NCI-H146 treated with DMSO at 0.1 percent for 48 hours (cell line): ENCODE results near the gene CCDC57.

Source experiments
- DNase-seq: peaks from one replicate; lab custom pipeline; 2025; ENCODE audit not compliant: unreplicated experiment; lab: John Stamatoyannopoulos, UW

The CCDC57 gene

DNA sequence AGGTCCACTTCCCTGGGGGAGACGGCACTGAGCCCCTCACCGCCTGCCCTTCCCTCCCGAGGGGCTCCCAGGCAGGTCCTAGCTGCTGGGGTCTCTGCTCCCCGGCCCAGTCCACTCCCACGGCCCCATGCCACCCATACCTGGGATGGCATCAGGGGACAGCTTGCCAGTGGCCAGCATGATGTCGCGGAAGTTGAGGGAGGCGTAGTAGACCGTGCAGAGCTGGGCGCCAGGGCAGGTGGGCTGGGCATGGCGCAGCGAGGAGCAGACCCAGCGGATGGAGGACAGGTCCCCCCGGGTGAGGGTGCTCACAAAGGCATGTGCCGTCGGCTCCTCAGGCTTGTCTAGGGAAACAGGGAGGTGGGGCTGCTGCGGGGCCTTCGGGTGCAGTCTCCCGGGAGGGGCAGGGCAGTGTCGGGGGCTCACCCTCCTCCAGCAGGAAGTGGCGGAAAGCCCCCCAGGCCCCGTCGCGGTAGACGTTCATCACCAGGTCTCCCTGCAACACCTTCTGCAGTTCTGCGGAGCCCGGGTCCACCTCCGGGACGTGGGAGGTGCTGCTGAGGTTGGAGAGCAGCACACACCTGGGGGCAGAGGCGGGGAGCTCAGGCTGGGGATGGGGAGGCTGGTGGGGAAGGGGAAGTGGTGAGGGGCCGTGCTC is 128.1 kb downstream of the CCDC57 start:
- DNase-seq = no peak

GRCh38 chr17:82083533-82084359 is 128.9 kb downstream of the CCDC57 start:
- no peak for DNase-seq

GRCh38 chr17:82083009-82083408 is 129.6 kb downstream of the CCDC57 start:
- no peak for DNase-seq

- DNase-seq = no peak
Measured at GRCh38 chr17:82082456-82082855, 130.2 kb downstream of the CCDC57 start.

- no peak for DNase-seq
Measured at GRCh38 chr17:82081966-82082365, 130.7 kb downstream of the CCDC57 start.

GRCh38 chr17:82081546-82081945 is 131.1 kb downstream of the CCDC57 start:
- DNase-seq = no peak

DNA sequence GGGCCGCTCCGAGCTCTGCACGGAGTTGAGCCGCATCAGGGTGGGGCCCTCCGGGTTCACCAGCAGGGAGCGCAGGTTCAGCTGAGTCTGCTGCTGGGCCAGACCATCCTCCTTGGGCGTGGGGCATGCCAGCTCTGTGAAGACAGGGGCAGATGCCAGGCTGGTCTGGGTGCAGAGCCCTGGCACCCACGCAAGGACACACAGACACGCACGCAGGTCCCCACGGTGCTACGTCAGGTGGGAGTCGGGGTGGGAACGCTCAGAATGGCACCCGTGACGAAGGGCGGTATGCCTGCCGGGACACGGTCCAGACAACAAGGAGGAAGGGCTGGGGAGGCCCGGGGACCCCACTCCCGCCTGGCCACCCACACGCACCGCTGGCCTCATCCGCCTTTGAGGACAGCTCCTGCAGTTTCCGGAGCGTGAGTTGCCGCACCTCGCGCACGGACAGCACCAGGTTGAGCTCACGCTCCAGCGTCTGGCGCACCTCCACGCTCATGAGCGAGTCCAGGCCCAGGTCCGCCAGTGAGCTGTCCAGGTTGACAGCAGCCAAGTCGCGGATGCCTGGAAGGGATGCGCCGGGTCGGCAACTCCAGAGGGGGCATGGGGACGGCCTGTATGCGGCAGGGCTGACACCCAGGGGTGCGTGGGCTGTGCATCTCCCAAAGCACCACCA is 131.7 kb downstream of the CCDC57 start:
- no peak for DNase-seq

DNA sequence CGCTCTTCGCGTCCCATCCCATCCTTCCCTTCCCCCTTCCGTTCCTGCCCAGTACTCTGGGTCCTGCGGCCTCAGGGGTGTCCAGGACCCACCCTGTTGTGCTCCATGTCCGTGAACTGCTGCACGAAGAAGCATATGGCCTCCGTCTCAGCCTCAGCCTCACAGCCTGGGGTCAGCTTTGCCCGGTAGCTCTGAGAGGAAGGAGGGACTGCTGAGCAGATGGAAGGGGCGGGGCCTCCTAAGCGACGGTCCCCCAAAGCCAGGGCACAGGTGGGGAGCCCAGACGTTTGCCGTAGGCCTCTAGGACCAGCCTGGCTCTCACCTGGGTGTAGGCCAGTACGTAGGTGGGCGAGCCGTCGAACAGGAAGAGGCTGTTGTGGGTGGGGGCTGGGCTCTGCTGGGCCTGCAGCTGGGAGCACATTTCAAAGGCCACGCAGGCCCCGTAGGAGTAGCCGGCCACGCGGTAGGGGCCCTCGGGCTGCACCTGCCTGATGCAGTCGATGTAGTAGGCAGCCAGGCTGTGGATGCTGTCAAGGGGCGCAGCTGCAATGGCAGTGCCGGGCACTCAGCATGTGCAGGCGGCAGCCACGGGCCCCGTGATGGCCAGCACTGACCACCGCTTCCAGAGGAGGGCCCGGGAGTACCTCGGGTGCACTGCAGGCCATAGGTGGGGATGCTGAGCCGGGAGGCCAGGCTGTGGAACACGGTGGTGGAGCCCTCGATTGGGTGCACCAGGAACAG is 132.4 kb downstream of the CCDC57 start:
- DNase-seq = no peak

DNA sequence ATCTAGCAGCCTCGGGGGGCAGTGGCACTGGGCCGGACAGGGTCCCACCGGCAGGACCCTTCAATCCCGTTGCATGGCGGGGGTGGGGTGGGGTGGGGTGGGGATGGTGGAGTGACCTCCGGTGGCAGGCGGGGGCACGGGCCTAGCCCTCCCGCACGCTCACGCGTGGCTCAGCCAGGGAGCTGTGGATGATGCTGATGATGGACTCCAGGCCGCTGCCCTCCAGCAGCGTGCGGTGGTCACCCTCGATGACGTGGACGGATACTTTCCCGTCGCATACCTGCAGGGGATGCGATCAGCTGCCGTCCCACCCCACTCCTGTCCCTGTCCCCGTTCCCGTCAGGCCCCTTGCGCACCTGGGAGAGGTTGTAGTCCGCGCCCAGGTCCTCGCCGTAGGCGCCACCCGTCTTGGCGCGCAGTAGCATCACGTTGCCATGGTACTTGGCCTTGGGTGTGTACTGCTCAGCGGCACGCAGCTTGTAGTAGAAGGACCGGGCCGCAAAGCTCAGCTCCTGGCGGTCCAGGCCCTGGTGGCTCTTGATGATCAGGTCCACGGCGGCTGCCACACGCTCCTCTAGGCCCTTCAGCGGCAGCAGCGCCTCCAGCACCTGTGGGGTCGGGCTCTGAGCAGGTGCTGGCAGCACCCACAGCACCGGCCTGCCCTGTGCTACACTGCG is 133.5 kb downstream of the CCDC57 start:
- DNase-seq = no peak

- DNase-seq = no peak
Measured at GRCh38 chr17:82078433-82078832, 134.2 kb downstream of the CCDC57 start.

DNA sequence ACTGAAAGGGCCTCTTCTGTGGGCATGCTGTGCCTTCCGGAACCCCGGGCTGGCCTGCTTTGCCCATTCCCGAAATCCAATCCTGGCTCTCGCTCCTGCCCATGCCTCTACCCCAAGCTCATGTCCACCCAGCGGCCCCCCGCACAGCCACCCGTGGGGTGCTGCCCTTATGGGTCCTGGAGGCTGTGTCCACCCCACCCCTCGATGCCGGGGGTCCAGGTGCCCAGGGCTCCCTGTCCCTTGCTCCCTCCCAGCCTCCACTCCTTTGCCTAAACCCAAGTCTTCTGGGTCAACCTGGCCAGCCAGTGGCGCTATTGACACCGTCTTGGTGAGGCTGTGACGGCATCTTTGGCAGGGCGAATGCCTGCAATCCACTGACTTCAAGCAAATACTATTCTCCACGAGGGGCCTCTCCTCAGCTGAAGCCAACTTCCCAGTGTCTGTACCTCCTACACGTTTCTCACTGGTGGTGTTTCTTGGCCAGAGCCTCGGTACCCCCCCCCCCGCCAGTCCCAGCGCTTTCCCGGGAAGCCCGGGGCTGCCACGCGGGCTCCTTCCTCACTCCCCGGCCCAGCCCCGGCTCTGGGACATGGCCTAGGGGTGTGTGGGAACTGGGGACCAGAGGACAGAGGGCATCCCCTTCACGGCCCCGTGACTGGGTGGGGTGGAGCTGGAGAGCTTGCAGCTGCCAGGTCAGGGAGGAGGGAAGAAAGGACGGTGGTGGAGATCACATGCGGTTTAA is 134.9 kb downstream of the CCDC57 start:
- DNase-seq = no peak

DNA sequence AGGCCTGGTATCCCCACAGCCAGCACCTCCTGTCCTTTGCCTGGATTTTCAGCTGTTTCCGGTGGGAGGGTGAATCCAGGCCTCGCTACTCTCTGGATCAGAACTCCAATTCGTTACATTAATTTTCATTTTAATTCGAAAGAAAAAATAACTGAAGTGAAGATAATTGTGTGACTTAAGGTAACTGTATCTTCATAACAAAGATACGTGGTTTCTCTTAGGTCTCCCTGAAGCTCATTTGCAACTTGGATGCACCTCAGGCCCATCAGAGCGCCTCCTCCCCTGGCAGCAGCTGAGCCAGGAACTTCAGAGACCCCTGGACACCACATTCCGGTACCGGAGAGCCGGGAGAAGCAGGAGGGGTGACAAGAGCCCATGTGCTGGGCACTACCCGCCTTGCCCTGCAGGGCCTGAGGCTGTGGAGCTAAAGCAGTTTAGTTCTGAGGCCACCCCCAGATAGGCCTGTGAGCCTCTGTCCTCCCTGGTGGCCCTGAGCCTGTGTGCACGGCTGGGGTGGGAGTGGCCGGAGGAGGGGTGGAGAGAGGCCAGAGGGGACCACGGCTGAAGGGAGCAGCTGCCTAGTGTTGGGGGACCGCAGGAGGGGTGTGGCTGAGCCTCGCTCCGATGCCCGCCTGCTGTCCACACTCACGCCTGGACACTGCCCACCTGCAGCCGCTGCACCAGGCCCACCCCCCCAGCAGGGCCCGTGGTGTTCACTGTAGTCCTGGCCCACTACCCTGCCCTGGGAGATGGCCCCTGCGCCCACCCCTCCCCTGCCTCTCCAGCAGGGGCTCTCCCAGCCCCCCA is 135.7 kb downstream of the CCDC57 start:
- DNase-seq = no peak

DNA sequence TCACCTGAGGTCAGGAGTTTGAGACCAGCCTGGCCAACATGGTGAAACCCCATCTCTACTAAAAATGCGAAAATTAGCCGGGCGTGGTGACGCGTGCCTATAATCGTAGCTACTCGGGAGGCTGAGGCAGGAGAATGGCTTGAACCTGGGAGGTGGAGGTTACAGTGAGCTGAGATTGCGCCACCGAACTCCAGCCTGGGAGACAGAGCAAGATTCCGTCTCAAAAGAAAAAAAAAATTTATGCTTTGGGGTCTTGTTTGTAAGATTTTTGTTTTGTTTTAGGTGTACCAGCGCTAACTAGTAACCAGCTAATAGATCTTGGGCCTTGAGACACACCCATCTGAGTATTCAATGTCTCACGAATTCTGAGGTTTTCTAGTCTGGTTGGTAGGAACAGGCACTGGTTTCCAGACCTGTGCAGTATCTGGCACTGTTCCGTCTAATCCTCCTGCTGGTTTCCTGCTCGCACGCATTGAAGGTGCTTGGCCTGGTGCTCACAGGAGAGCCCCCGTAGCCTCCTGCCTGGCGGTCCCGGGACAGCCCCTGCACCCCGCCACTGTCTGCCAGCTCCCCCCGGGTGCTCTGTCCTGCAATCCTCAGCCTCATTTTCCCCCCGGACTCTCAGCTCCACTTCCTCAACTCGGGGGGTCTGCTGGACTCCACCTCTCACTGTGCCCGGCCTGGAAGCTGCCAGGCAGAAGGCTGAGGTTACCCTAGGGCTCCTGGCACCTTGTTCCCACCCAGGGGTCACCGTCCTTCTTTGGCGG is 136.4 kb downstream of the CCDC57 start:
- DNase-seq = no peak

DNA sequence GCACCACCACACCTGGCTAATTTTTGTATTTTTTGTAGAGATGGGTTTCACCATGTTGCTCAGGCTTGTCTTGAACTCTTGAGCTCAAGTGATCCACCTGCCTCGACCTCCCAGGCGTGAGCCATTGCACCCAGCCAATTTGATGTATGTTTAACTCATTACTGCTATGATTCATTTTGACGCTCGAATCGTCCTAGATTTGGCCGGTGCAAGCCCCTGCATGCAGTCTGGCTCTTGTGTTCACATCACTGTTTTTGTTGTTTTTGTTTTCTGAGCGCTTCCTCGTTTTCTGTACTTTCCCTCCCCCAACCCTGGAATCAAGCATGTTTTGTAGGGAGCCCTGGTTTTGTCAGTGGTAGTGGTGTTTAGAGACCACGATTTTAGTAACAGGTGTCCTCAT is 139.2 kb downstream of the CCDC57 start:
- DNase-seq = no peak

GRCh38 chr17:82072827-82073226 is 139.8 kb downstream of the CCDC57 start:
- no peak for DNase-seq

DNA sequence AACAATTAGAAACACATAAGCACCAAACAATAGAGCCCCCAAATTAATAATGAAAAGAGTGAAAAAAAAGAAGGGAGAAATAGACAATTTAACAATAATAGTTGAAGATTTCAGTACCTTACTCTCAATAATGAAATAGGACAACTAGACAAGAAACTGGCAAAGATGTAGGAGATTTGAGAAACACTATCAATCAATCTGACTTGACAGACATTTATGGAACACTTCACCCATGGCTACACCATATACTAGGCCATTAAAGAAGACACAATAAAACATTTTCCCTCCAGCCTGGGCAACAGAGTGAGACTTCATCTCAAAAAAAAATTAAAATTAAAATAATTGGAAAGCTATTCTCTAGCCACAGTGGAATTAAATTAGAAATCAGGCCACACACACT is 142.0 kb downstream of the CCDC57 start:
- DNase-seq = no peak

DNA sequence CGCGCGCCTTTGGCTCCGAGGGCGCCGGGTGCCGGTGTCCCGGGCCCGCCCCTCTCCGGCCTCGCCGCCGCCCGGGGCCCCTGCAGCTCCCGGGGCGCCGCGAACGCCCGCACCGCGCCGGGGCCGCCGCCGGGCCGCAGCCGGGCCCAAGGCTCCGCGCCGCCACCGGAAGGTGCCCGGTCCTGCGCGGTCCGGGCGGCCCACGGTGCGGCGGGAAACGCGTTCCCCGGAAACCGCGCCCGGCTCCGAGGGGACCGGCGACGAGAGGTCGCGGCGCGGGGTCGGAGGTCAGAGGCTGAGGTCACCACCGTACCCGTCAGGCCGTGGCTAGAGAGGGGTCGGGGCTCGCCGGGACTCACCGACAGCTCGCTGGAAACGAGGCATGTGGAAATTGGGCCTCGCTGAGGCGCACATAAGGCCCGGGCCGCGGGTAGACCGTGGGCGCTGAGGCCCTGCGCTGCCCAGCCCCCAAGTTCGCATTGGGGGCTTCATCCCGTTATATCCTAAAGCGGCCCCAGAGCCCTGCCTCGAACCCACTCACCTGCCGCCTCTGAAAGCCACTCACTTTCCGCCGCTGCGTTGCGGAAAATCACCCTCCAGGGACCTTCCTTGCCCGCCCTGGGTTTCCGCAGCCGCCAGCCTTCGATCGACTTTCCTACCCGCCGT is 146.9 kb downstream of the CCDC57 start, which contains the start of gene DUS1L:
DUS1L (minus strand) TSS at position 167 of the 666 bp plus-strand sequence. CDS start 745 bp downstream, outside the sequence.
- no peak for DNase-seq

GRCh38 chr17:82065193-82065637 is 147.4 kb downstream of the CCDC57 start:
- DNase-seq = no peak
